Ishikawa (cell line): ENCODE data around the gene RNF220.

Experiments
- CEBPB ChIP-seq: IDR thresholded peaks from 2 replicates; pipeline ENCODE4 v1.6.1; 2012
- CREB1 ChIP-seq: IDR thresholded peaks from 2 replicates; pipeline ENCODE4 v1.6.1; 2012; ENCODE audit warnings: low read depth
- EGR1 ChIP-seq: IDR thresholded peaks from 2 replicates; pipeline ENCODE4 v1.6.1; 2012
- EP300 ChIP-seq: IDR thresholded peaks from 2 replicates; pipeline ENCODE4 v1.6.1; 2012; ENCODE audit warnings: borderline replicate concordance
- FOXM1 ChIP-seq: IDR thresholded peaks from 2 replicates; pipeline ENCODE4 v1.6.1; 2012; ENCODE audit warnings: low read depth, borderline replicate concordance
- RAD21 ChIP-seq: IDR thresholded peaks from 2 replicates; pipeline ENCODE4 v1.6.1; 2012; ENCODE audit warnings: low read depth
- TAF1 ChIP-seq: IDR thresholded peaks from 2 replicates; pipeline ENCODE4 v1.6.1; 2012; ENCODE audit warnings: low read depth, mild to moderate bottlenecking
- YY1 ChIP-seq: IDR thresholded peaks from 2 replicates; pipeline ENCODE4 v1.6.1; 2012; ENCODE audit warnings: low read depth
- TF ChIP-seq, protein P1 (sequence below): IDR thresholded peaks from 2 replicates; pipeline ENCODE4 v1.6.1; 2012
- TF ChIP-seq, protein P2 (sequence below): IDR thresholded peaks from 2 replicates; pipeline ENCODE4 v1.6.1; 2012; ENCODE audit warnings: low read depth, mild to moderate bottlenecking

DNA sequence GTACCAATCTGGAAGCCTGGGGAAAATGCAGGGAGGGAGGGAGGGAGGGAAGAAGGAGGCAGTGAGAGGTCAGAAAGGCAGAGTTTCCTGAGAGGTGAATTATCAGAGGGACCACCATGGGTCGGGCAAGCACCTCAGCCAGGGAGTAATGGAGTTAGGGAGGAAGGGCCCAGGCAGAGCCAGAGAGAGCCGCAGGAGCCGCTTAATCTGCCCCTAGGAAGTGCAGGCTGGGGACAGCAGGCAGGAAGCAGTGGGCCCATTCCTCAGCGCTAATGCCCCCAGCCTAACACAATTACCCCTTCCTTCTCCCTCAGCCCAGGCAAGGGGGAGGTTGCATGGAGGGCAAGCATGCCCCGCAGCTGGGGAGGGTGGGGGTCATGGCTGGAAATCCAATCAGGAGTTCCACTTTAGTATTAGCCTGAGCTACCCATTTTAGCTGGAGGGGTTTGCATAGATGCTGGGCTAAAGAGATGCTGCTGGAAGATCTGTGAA, 160.2 kb downstream of the RNF220 start:
- TF ChIP-seq, protein P1, sequence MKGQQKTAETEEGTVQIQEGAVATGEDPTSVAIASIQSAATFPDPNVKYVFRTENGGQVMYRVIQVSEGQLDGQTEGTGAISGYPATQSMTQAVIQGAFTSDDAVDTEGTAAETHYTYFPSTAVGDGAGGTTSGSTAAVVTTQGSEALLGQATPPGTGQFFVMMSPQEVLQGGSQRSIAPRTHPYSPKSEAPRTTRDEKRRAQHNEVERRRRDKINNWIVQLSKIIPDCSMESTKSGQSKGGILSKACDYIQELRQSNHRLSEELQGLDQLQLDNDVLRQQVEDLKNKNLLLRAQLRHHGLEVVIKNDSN: no peak
- TF ChIP-seq EP300 (no peak), EGR1 (no peak), CEBPB (no peak), TAF1 (no peak), YY1 (no peak), FOXM1 (no peak), RAD21 (no peak), CREB1 (no peak)
- TF ChIP-seq, protein P2, sequence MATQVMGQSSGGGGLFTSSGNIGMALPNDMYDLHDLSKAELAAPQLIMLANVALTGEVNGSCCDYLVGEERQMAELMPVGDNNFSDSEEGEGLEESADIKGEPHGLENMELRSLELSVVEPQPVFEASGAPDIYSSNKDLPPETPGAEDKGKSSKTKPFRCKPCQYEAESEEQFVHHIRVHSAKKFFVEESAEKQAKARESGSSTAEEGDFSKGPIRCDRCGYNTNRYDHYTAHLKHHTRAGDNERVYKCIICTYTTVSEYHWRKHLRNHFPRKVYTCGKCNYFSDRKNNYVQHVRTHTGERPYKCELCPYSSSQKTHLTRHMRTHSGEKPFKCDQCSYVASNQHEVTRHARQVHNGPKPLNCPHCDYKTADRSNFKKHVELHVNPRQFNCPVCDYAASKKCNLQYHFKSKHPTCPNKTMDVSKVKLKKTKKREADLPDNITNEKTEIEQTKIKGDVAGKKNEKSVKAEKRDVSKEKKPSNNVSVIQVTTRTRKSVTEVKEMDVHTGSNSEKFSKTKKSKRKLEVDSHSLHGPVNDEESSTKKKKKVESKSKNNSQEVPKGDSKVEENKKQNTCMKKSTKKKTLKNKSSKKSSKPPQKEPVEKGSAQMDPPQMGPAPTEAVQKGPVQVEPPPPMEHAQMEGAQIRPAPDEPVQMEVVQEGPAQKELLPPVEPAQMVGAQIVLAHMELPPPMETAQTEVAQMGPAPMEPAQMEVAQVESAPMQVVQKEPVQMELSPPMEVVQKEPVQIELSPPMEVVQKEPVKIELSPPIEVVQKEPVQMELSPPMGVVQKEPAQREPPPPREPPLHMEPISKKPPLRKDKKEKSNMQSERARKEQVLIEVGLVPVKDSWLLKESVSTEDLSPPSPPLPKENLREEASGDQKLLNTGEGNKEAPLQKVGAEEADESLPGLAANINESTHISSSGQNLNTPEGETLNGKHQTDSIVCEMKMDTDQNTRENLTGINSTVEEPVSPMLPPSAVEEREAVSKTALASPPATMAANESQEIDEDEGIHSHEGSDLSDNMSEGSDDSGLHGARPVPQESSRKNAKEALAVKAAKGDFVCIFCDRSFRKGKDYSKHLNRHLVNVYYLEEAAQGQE: no peak
